K562 (cell line): ENCODE results near the gene TFAP2A. TPM values are rescaled to one million over a fixed set of nuclear protein-coding genes. Genes with fewer than 3 reads are reported as not detected.

Source experiments
- ATF3 ChIP-seq, 2 experiments: fragments of 450-650 bp in 1 of 2; sonication (generic) in 1 of 2; formaldehyde crosslinking in 1 of 2; IDR thresholded peaks in 1 of 2; conservative IDR thresholded peaks in 1 of 2; 2 replicates each; pipeline versions ENCODE4 v1.6.1 to v1.8.1; 2016 to 2023; ENCODE audit warnings: mild to moderate bottlenecking in 2 of 2, moderate library complexity in 2 of 2, inconsistent platforms in 1 of 2, missing genetic modification reagents in 1 of 2
- BHLHE40 ChIP-seq: IDR thresholded peaks from 2 replicates; pipeline ENCODE4 v1.6.1; 2011; ENCODE audit warnings: low read length, improper control_type of control experiment
- CBX3 ChIP-seq, 2 experiments: IDR thresholded peaks; 1 replicate in 1 of 2; 2 replicates in 1 of 2; pipeline ENCODE4 v1.6.1; 2012; ENCODE audit warnings: inconsistent platforms in 2 of 2, low read length in 2 of 2, borderline replicate concordance in 1 of 2, control low read depth in 1 of 2
- DDX20 ChIP-seq: fragments of 450-650 bp; IDR thresholded peaks from 2 replicates; pipeline ENCODE4 v1.6.1; 2016; ENCODE audit warnings: missing genetic modification characterization, low read depth, mild to moderate bottlenecking, missing compliant biosample characterization, moderate library complexity
- EP400 ChIP-seq: fragments of 450-650 bp; IDR thresholded peaks from 2 replicates; pipeline ENCODE4 v1.6.1; 2017; ENCODE audit warnings: antibody characterized with exemption, mild to moderate bottlenecking, moderate library complexity
- HDAC6 ChIP-seq: IDR thresholded peaks from 2 replicates; pipeline ENCODE4 v1.6.1; 2012; ENCODE audit warnings: low read depth, mild to moderate bottlenecking, control low read depth, inconsistent platforms, low read length, moderate library complexity
- MLLT1 ChIP-seq, 2 experiments: fragments of 450-650 bp; IDR thresholded peaks; 2 replicates each; pipeline ENCODE4 v1.6.1; 2016
- MYNN ChIP-seq, 2 experiments: sonication (generic); formaldehyde crosslinking in 1 of 2; IDR thresholded peaks; 2 replicates each; pipeline versions ENCODE4 v1.5.0 to v1.6.1; 2016 to 2020; ENCODE audit warnings: antibody characterized with exemption in 1 of 2, missing genetic modification reagents in 1 of 2
- PML ChIP-seq: IDR thresholded peaks from 2 replicates; pipeline ENCODE4 v1.6.1; 2012; ENCODE audit warnings: low read length, inconsistent platforms
- POLR2AphosphoS2 ChIP-seq: IDR thresholded peaks from 2 replicates; pipeline ENCODE4 v1.6.1; 2012; ENCODE audit warnings: low read length, improper control_type of control experiment
- XRCC4 ChIP-seq: IDR thresholded peaks from one replicate; pipeline ENCODE4 v1.6.1; 2011; ENCODE audit not compliant: insufficient read depth, insufficient read length; ENCODE audit errors: extremely low read depth
- ZBTB40 ChIP-seq, 2 experiments: fragments of 450-650 bp in 1 of 2; sonication (generic) in 1 of 2; formaldehyde crosslinking in 1 of 2; IDR thresholded peaks; 2 replicates each; pipeline versions ENCODE4 v1.7.1 to v1.9.0; 2016 to 2022; ENCODE audit warnings: inconsistent platforms in 1 of 2, mild to moderate bottlenecking in 1 of 2, missing genetic modification reagents in 1 of 2
- polyA plus RNA-seq, 8 experiments: library from polyadenylated mRNA; depleted of rRNA in 4 of 8; stranded (reverse) in 5 of 8; unstranded in 3 of 8; fragments of >200 nt; fragmentation: Nextera tagmentation in 2 of 8; fragmentation: Illumina TruSeq in 1 of 8; extraction: Ambion mirVana in 2 of 8; extraction: Trizol in 1 of 8; gene quantifications; 2 replicates each; pipeline versions ENCODE4 v1.2.1 to v1.2.3, GENCODE V29; 2011 to 2014; ENCODE audit warnings: inconsistent platforms in 1 of 8, missing spikeins in 1 of 8
- total RNA-seq, 7 experiments: library from RNA; depleted of rRNA in 6 of 7; stranded (reverse); fragments of >200 nt in 6 of 7; fragmentation: Illumina TruSeq in 2 of 7; extraction: Trizol in 2 of 7; gene quantifications; 2 replicates each; pipeline versions ENCODE4 v1.2.1 to v1.2.3, GENCODE V29; 2011 to 2021; ENCODE audit warnings: low replicate concordance in 1 of 7
- TF ChIP-seq, protein P1 (sequence below): fragments of 450-650 bp; formaldehyde crosslinking; conservative IDR thresholded peaks from 2 replicates; pipeline ENCODE4 v1.4.0; 2022; ENCODE audit warnings: mild to moderate bottlenecking, missing genetic modification characterization

The TFAP2A gene
- total and polyA plus RNA-seq, 9 of the 15 experiments (the other 6 are each of a cell fraction or from before 2014, with no cell fraction given), result 0.14 to 0.53 (median 0.19) TPM; not detected in 1

DNA sequence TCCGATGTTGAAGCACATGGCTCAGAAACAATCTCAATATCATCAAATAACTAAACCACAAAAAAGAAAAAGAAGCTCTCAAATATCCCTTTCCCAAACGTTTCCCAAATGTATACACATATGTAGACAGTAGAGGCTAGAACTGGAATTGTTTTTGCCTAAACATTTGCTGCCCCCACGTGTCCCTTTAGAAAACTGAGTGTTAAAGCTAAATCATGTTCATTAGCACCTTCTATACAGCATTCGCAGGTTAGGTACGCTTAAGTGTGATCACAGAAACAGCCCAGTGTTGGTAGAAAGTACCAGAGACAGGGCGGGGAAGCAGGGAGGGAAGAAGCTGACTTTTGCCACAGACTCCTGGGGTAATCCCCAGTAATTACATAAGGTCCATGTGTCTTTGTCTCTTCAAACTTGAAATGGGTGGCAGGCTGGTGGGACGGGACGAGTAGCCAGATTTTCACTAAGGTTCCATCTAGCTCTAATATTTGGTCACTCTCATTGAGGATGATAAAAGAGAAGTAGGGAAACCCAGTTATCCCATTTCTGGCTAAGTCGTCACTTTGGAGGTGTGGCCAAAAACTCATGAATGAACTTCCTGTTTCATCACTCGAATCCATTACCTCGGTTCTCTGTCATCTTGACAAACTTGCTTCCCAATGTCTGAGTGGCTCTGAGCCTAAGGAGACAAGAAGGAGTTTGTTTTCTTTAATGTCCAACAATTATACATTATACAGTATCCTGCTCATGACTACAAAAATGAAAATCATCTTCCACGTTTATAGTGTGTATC is 15.0 kb upstream of the TFAP2A start (continued):
- TF ChIP-seq MLLT1 (IDR thresholded peaks at IDR 0.05) (peak; percentile 39 to 97; a peak in 2 of 4 replicates), DDX20 (tag) (no peak), MYNN (IDR thresholded peaks at IDR 0.05) (no peak), MYNN (CRISPR knock-in tag; IDR thresholded peaks at IDR 0.05) (no peak), EP400 (peak; percentile 38; the same call in 1 of the 2 replicates), POLR2AphosphoS2 (no peak), PML (no peak), ZBTB40 (IDR thresholded peaks at IDR 0.05) (peak; percentile 49; the same call in 1 of the 2 replicates), ZBTB40 (CRISPR knock-in tag; IDR thresholded peaks at IDR 0.05) (no peak), XRCC4 (no peak), CBX3 (IDR thresholded peaks at IDR 0.05; ENCODE audit: borderline replicate concordance in 1 of 2, low read length in 2 of 2) (no peak), BHLHE40 (no peak), ATF3 (IDR thresholded peaks at IDR 0.05) (peak; percentile 75), ATF3 (CRISPR knock-in tag; conservative IDR thresholded peaks at IDR 0.05) (no peak; the same call in 1 of the 2 replicates), HDAC6 (no peak)
- TF ChIP-seq, protein P1, sequence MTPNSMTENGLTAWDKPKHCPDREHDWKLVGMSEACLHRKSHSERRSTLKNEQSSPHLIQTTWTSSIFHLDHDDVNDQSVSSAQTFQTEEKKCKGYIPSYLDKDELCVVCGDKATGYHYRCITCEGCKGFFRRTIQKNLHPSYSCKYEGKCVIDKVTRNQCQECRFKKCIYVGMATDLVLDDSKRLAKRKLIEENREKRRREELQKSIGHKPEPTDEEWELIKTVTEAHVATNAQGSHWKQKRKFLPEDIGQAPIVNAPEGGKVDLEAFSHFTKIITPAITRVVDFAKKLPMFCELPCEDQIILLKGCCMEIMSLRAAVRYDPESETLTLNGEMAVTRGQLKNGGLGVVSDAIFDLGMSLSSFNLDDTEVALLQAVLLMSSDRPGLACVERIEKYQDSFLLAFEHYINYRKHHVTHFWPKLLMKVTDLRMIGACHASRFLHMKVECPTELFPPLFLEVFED (CRISPR knock-in tag), result no peak
